GM23338 (cell line): Measurements from ENCODE around the gene SETX.

Source experiments
- CREB1 ChIP-seq: fragments of 250-450 bp; sonication (Bioruptor Pico); IDR thresholded peaks from 2 replicates; pipeline ENCODE4 v1.5.0; 2020; ENCODE audit warnings: low read depth, mild to moderate bottlenecking, moderate library complexity
- EZH2 ChIP-seq: fragments of 200-600 bp; sonication (generic); IDR thresholded peaks from one replicate; pipeline ENCODE4 v1.8.0; 2017; ENCODE audit warnings: antibody characterized with exemption, mild to moderate bottlenecking, low read depth; ENCODE audit not compliant: unreplicated experiment
- EZH2phosphoT487 ChIP-seq: fragments of 200-600 bp; sonication (generic); IDR thresholded peaks from one replicate; pipeline ENCODE4 v1.8.1; 2018; ENCODE audit warnings: antibody characterized with exemption; ENCODE audit not compliant: unreplicated experiment
- JUNB ChIP-seq: IDR thresholded peaks from one replicate; pipeline ENCODE4 v1.6.1; 2016; ENCODE audit warnings: antibody characterized with exemption; ENCODE audit not compliant: unreplicated experiment
- NANOG ChIP-seq: IDR thresholded peaks from 2 replicates; pipeline ENCODE4 v1.6.1; 2016; ENCODE audit warnings: antibody characterized with exemption, borderline replicate concordance
- POLR2AphosphoS5 ChIP-seq: IDR thresholded peaks from 2 replicates; pipeline ENCODE4 v1.6.1; 2016; ENCODE audit warnings: antibody characterized with exemption, low read depth
- REST ChIP-seq: IDR thresholded peaks from one replicate; pipeline ENCODE4 v1.6.1; 2018; ENCODE audit warnings: antibody characterized with exemption; ENCODE audit not compliant: unreplicated experiment
- STAT1 ChIP-seq: IDR thresholded peaks from one replicate; pipeline ENCODE4 v1.6.1; 2016; ENCODE audit warnings: antibody characterized with exemption; ENCODE audit not compliant: unreplicated experiment
- ZNF114 ChIP-seq: fragments of 250-450 bp; sonication (Bioruptor Pico); IDR thresholded peaks from 2 replicates; pipeline ENCODE4 v1.5.0; 2020; ENCODE audit warnings: mild to moderate bottlenecking, moderate library complexity
- ZNF331 ChIP-seq: fragments of 250-450 bp; sonication (Bioruptor Pico); IDR thresholded peaks from 2 replicates; pipeline ENCODE4 v1.5.0; 2020; ENCODE audit warnings: low read depth, mild to moderate bottlenecking, moderate library complexity
- ZNF462 ChIP-seq: fragments of 250-450 bp; sonication (Bioruptor Pico); IDR thresholded peaks from 2 replicates; pipeline ENCODE4 v1.5.0; 2020; ENCODE audit warnings: mild to moderate bottlenecking, moderate library complexity
- TF ChIP-seq, protein P1 (sequence below), 2 experiments: fragments of 200-600 bp in 1 of 2; sonication (generic) in 1 of 2; conservative IDR thresholded peaks; 2 replicates each; pipeline versions ENCODE4 v1.5.1 to v1.6.1; 2016 to 2017; ENCODE audit warnings: antibody characterized with exemption in 2 of 2, low read depth in 2 of 2, mild to moderate bottlenecking in 2 of 2, moderate library complexity in 1 of 2
- TF ChIP-seq, protein P2 (sequence below): IDR thresholded peaks from 2 replicates; pipeline ENCODE4 v1.6.1; 2016; ENCODE audit warnings: antibody characterized with exemption

- TF ChIP-seq REST (no peak), POLR2AphosphoS5 (no peak), EZH2 (no peak), EZH2phosphoT487 (no peak), CREB1 (CRISPR knock-in tag) (no peak), STAT1 (no peak), JUNB (no peak), ZNF331 (no peak), ZNF114 (CRISPR knock-in tag) (no peak), NANOG (no peak), ZNF462 (CRISPR knock-in tag) (no peak)
- TF ChIP-seq, protein P1, sequence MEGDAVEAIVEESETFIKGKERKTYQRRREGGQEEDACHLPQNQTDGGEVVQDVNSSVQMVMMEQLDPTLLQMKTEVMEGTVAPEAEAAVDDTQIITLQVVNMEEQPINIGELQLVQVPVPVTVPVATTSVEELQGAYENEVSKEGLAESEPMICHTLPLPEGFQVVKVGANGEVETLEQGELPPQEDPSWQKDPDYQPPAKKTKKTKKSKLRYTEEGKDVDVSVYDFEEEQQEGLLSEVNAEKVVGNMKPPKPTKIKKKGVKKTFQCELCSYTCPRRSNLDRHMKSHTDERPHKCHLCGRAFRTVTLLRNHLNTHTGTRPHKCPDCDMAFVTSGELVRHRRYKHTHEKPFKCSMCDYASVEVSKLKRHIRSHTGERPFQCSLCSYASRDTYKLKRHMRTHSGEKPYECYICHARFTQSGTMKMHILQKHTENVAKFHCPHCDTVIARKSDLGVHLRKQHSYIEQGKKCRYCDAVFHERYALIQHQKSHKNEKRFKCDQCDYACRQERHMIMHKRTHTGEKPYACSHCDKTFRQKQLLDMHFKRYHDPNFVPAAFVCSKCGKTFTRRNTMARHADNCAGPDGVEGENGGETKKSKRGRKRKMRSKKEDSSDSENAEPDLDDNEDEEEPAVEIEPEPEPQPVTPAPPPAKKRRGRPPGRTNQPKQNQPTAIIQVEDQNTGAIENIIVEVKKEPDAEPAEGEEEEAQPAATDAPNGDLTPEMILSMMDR (conservative IDR thresholded peaks at IDR 0.05; ENCODE audit: low read depth in 2 of 2) = peak; percentile 93 to 100
- TF ChIP-seq, protein P2, sequence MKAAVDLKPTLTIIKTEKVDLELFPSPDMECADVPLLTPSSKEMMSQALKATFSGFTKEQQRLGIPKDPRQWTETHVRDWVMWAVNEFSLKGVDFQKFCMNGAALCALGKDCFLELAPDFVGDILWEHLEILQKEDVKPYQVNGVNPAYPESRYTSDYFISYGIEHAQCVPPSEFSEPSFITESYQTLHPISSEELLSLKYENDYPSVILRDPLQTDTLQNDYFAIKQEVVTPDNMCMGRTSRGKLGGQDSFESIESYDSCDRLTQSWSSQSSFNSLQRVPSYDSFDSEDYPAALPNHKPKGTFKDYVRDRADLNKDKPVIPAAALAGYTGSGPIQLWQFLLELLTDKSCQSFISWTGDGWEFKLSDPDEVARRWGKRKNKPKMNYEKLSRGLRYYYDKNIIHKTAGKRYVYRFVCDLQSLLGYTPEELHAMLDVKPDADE = no peak
Observed at GRCh38 chr9:132235894-132236661, 118.7 kb downstream of the SETX start.
